K562 (cell line): Measurements from ENCODE around the gene ADAMTSL3. TPM values are rescaled to one million over a fixed set of nuclear protein-coding genes. Genes with fewer than 3 reads are reported as not detected.

Source experiments
- HLTF ChIP-seq: fragments of 450-650 bp; IDR thresholded peaks from 2 replicates; pipeline ENCODE4 v1.6.1; 2016
- MAFG ChIP-seq: fragments of 450-650 bp; conservative IDR thresholded peaks from 2 replicates; pipeline ENCODE4 v1.6.1; 2016; ENCODE audit warnings: missing genetic modification characterization, missing compliant biosample characterization
- NKRF ChIP-seq: fragments of 450-650 bp; IDR thresholded peaks from 2 replicates; pipeline ENCODE4 v1.6.1; 2016; ENCODE audit warnings: borderline replicate concordance
- TCF15 ChIP-seq: fragments of 250-450 bp; sonication (Bioruptor Pico); IDR thresholded peaks from 2 replicates; pipeline ENCODE4 v1.8.0; 2022; ENCODE audit warnings: moderate library complexity, mild to moderate bottlenecking, inconsistent platforms
- ZBTB11 ChIP-seq, 3 experiments: fragments of 200-800 bp in 1 of 3; fragments of 250-450 bp in 1 of 3; fragments of 450-650 bp in 1 of 3; sonication (Bioruptor Pico) in 1 of 3; sonication (Bioruptor generic) in 1 of 3; formaldehyde crosslinking in 1 of 3; IDR thresholded peaks; 2 replicates each; pipeline versions ENCODE4 v1.6.1 to v1.8.0; 2016 to 2022; ENCODE audit warnings: mild to moderate bottlenecking in 2 of 3, missing genetic modification characterization in 2 of 3, missing compliant biosample characterization in 1 of 3, moderate library complexity in 1 of 3
- ZNF282 ChIP-seq: sonication (generic); formaldehyde crosslinking; IDR thresholded peaks from 2 replicates; pipeline ENCODE4 v1.8.1; 2023; ENCODE audit warnings: missing genetic modification reagents
- ZNF316 ChIP-seq: fragments of 450-650 bp; IDR thresholded peaks from 2 replicates; pipeline ENCODE4 v1.6.1; 2016
- polyA plus RNA-seq, 8 experiments: library from polyadenylated mRNA; depleted of rRNA in 4 of 8; stranded (reverse) in 5 of 8; unstranded in 3 of 8; fragments of >200 nt; fragmentation: Nextera tagmentation in 2 of 8; fragmentation: Illumina TruSeq in 1 of 8; extraction: Ambion mirVana in 2 of 8; extraction: Trizol in 1 of 8; gene quantifications; 2 replicates each; pipeline versions ENCODE4 v1.2.1 to v1.2.3, GENCODE V29; 2011 to 2014; ENCODE audit warnings: inconsistent platforms in 1 of 8, missing spikeins in 1 of 8
- total RNA-seq, 7 experiments: library from RNA; depleted of rRNA in 6 of 7; stranded (reverse); fragments of >200 nt in 6 of 7; fragmentation: Illumina TruSeq in 2 of 7; extraction: Trizol in 2 of 7; gene quantifications; 2 replicates each; pipeline versions ENCODE4 v1.2.1 to v1.2.3, GENCODE V29; 2011 to 2021; ENCODE audit warnings: low replicate concordance in 1 of 7

Gene ADAMTSL3
- total and polyA plus RNA-seq, 9 of the 15 experiments (the other 6 are each of a cell fraction or from before 2014, with no cell fraction given), result 0.01 to 0.18 (median 0.07) TPM; not detected in 3

GRCh38 chr15:83893308-83893707 lies 239.4 kb downstream of the ADAMTSL3 start (continued):
- peak; percentile 30; the same call in 1 of the 2 replicates for TF ChIP-seq MAFG (tag)
- TF ChIP-seq HLTF, result no peak
- TF ChIP-seq TCF15, result no peak
- no peak for TF ChIP-seq ZBTB11 (CRISPR knock-in tag; IDR thresholded peaks at IDR 0.05)
- no peak for TF ChIP-seq NKRF
- TF ChIP-seq ZNF316, result peak; percentile 69
- no peak for TF ChIP-seq ZNF282 (CRISPR knock-in tag)
